GM12878 (cell line): ENCODE data around the gene PRPF6.

ENCODE experiments used
- REST ChIP-seq: IDR thresholded peaks from 2 replicates; pipeline ENCODE4 v1.6.1; 2012; ENCODE audit warnings: mild to moderate bottlenecking, low read depth, low read length
- ZBTB33 ChIP-seq: fragments of 450-650 bp; IDR thresholded peaks from 2 replicates; pipeline ENCODE4 v1.6.1; 2017; ENCODE audit warnings: mild to moderate bottlenecking

- TF ChIP-seq ZBTB33 (no peak), REST (no peak)
Observed at GRCh38 chr20:64039293-64040160, 58.6 kb downstream of the PRPF6 start.
